ENCODE results near the gene IGSF21.
A peak's percentile ranks its signal among the peaks of the same experiment; 100 is the strongest.

The IGSF21 gene

GRCh38 chr1:18103788-18104421 lies 3.7 kb upstream of the IGSF21 start:
- H3K4me3 ChIP-seq (replicated peaks; ENCODE audit: low read depth, low read length), result no peak overlapping the region
- DNase-seq (ENCODE audit: extremely low read depth, low read depth), result no peak
- TF ChIP-seq, protein P1, sequence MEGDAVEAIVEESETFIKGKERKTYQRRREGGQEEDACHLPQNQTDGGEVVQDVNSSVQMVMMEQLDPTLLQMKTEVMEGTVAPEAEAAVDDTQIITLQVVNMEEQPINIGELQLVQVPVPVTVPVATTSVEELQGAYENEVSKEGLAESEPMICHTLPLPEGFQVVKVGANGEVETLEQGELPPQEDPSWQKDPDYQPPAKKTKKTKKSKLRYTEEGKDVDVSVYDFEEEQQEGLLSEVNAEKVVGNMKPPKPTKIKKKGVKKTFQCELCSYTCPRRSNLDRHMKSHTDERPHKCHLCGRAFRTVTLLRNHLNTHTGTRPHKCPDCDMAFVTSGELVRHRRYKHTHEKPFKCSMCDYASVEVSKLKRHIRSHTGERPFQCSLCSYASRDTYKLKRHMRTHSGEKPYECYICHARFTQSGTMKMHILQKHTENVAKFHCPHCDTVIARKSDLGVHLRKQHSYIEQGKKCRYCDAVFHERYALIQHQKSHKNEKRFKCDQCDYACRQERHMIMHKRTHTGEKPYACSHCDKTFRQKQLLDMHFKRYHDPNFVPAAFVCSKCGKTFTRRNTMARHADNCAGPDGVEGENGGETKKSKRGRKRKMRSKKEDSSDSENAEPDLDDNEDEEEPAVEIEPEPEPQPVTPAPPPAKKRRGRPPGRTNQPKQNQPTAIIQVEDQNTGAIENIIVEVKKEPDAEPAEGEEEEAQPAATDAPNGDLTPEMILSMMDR (IDR thresholded peaks at IDR 0.05; ENCODE audit: low read depth, low read length, missing control alignments), result no peak

GRCh38 chr1:18104546-18105100 lies 3.0 kb upstream of the IGSF21 start:
- no peak for DNase-seq (ENCODE audit: extremely low read depth, low read depth)
- TF ChIP-seq, protein P1 (IDR thresholded peaks at IDR 0.05; ENCODE audit: low read depth, low read length, missing control alignments), result no peak
- H3K4me3 ChIP-seq (replicated peaks; ENCODE audit: low read depth, low read length), result no peak overlapping the region

- no peak overlapping the region for H3K4me3 ChIP-seq (replicated peaks; ENCODE audit: low read depth, low read length)
- no peak for DNase-seq (ENCODE audit: extremely low read depth, low read depth)
- TF ChIP-seq, protein P1 (IDR thresholded peaks at IDR 0.05; ENCODE audit: low read depth, low read length, missing control alignments), result no peak
Observed at GRCh38 chr1:18105196-18105595, 2.4 kb upstream of the IGSF21 start.

DNA sequence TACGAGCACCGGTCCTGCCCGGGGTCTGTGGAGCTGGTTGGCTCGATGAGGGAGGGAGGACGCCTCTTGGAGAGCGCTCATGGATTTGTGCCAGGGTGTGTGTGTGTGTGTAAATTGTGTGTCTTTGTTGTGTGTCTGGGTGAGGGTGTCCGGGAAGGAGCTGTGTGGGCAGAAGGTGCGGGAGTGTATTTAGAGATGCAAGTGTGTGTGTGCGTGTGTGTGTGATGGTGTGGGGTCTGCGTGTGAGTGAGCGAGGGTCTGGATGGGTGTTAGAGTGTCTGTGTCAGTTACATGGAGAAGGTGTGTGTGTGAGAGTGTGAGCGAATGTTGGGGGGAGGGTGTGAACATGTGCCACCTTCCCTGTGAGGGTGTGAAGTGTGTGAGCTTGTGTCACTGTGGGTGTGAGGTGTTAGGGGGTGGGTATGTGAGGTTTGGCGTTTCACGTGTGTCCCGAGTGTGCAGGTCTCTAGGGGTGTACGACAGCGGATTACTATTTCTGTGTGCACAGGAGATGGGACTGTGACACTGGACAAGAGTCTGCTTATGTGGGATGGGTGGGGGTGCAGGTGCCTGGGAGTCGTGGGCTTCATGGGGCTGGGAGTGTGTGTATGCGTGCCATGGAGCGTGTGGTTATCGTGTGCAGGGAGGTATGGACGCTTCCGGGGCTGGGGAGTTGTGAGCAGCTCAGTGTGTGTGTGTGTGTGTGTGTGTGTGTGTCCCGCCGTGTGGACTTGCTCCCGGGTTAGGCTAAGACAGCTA lies 880 bp downstream of the IGSF21 start:
- H3K4me3 ChIP-seq (replicated peaks; ENCODE audit: low read depth, low read length), result no peak overlapping the region
- no peak for DNase-seq (ENCODE audit: extremely low read depth, low read depth)
- TF ChIP-seq, protein P1 (IDR thresholded peaks at IDR 0.05; ENCODE audit: low read depth, low read length, missing control alignments), result no peak

DNA sequence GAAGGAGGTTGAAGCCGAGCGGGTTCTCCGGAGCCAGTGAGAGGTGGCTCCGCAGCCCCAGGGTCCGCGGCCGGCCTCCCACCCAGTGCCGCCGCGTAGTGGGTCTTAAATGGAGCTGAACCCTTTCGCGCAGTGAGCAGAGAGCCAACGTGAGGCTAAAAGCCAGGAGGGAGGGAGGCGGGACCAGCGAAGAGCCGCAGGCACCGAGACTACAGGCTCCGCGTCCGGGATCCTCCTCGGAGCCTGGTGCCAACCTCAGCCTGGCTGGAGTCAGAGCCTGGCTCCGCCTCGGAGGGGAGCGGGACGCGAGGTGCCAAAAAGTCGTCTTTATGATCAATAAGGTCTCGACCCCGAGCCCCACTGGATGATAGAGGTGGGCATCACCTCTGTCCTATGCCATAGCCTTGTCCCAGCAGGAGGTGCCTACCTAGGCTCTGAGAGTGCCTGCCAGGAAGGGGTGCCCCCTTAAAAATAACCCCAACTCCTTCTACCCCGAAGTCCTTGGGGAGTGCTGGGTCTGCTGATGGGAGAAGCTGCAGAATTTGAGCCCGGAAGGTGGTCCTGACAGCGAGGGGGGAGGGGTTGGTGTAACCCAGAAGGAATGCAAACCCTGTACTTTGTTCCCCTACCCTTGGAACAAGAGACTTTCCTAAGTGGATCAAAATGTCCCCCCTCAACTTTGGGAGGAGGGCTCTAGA lies 1.6 kb downstream of the IGSF21 start:
- DNase-seq (ENCODE audit: extremely low read depth, low read depth), result no peak
- no peak overlapping the region for H3K4me3 ChIP-seq (replicated peaks; ENCODE audit: low read depth, low read length)
- TF ChIP-seq, protein P1 (IDR thresholded peaks at IDR 0.05; ENCODE audit: low read depth, low read length, missing control alignments), result no peak

DNA sequence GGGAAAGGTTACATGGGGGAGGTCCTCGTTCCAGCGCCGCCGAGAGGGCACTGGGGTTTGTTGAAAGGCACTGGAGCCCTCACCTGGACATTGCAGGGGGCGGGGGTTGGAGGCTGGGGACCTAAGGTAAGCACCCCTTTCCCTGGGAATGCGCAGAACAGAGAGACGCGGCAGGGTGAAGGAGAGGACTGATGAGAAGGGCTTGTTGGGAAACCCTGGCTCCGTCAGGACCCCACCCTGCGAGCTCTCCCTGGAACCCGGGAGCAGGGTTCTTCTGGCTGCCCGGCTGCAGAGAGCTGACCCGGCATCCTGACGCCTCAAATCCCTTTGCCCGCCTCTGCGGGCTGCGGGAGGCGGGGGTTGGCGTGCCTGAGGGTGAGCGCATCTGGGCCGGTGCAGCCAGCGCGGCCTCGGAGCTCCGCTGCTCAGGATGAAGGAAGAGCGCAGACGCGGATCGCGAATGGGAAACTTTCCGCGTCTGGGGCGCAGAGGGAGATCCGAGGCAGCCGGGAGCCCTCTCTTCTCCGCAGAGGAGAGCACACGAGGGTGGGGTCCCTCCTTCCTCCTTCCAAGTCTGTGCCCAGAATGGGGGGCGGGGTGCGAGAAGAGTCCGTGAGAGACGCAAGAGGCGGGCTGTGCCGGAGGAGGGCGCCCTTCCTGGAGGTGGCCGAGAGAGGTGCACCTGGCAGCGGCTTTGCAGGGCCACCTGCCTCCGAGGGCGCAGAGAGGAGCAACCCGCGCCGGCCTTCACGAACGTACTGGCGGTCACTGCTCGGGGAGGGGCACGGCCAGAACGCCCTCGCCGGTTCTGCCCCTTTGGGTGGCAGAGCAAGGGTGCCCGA lies 2.4 kb downstream of the IGSF21 start:
- H3K4me3 ChIP-seq (replicated peaks; ENCODE audit: low read depth, low read length), result no peak overlapping the region
- TF ChIP-seq, protein P1 (IDR thresholded peaks at IDR 0.05; ENCODE audit: low read depth, low read length, missing control alignments), result peak; percentile 16
- DNase-seq (ENCODE audit: extremely low read depth, low read depth), result no peak

All from HFF-Myc (cell line).